Natural killer cell (primary cell): ENCODE data around the gene PARD3B. TPM values are rescaled to one million over a fixed set of nuclear protein-coding genes. Genes with fewer than 3 reads are reported as not detected.

ENCODE experiments used
- ATAC-seq, 3 donors: fragments of 150-1000 bp in 2 of 3; fragments of 200-7000 bp in 1 of 3; cut with Tn5 transposase; 1 replicate in 1 of 3; 2 replicates in 2 of 3; pipeline ENCODE4 v1.10.0; 2021; ENCODE audit warnings: mild to moderate bottlenecking in 2 of 3, moderate library complexity in 2 of 3
- DNase-seq, 2 donors: peaks; one replicate each; pipeline versions ENCODE4 v3.0.0 to v3.0.0-alpha.2; 2013 to 2021; ENCODE audit warnings: mixed read lengths in 1 of 2
- H3K27ac ChIP-seq: one replicate; pipeline ENCODE4 v1.5.1; 2013; ENCODE audit warnings: mild to moderate bottlenecking, low read length
- H3K27me3 ChIP-seq: one replicate; pipeline ENCODE4 v1.6.1; 2013; ENCODE audit warnings: low read length; ENCODE audit not compliant: control insufficient read depth, insufficient read depth
- H3K36me3 ChIP-seq: one replicate; pipeline ENCODE4 v1.6.1; 2013; ENCODE audit warnings: low read length; ENCODE audit not compliant: control insufficient read depth, insufficient read depth
- H3K4me1 ChIP-seq: one replicate; pipeline ENCODE4 v1.6.1; 2013; ENCODE audit warnings: low read length; ENCODE audit not compliant: control insufficient read depth, insufficient read depth
- H3K4me3 ChIP-seq: one replicate; pipeline ENCODE4 v1.5.1; 2013; ENCODE audit warnings: low read length
- H3K9me3 ChIP-seq: one replicate; pipeline ENCODE4 v1.6.1; 2013; ENCODE audit warnings: low read length; ENCODE audit not compliant: control insufficient read depth, insufficient read depth
- H3K27ac Mint-ChIP-seq, 2 donors: one replicate each; pipeline ENCODE4 v1.8.0; 2022; ENCODE audit warnings: mild to moderate bottlenecking in 2 of 2, mixed read lengths in 2 of 2, moderate library complexity in 1 of 2
- H3K27me3 Mint-ChIP-seq, 2 donors: one replicate each; pipeline ENCODE4 v1.8.0; 2022; ENCODE audit warnings: low read depth in 2 of 2, mixed read lengths in 2 of 2
- H3K36me3 Mint-ChIP-seq: one replicate; pipeline ENCODE4 v1.8.0; 2022; ENCODE audit warnings: mixed read lengths
- H3K4me1 Mint-ChIP-seq, 2 donors: one replicate each; pipeline ENCODE4 v1.8.0; 2022; ENCODE audit warnings: mixed read lengths in 2 of 2
- H3K4me3 Mint-ChIP-seq: one replicate; pipeline ENCODE4 v1.8.0; 2022; ENCODE audit warnings: mild to moderate bottlenecking, moderate library complexity, mixed read lengths
- H3K9me3 Mint-ChIP-seq, 2 donors: one replicate each; pipeline ENCODE4 v1.8.0; 2022; ENCODE audit warnings: mixed read lengths in 2 of 2
- WGBS: methylation state at CpG from one replicate; pipeline ENCODE4 v1.1.7; 2013; ENCODE audit warnings: missing lambda C conversion rate; ENCODE audit not compliant: insufficient coverage; 5-methylcytosine and 5-hydroxymethylcytosine counted together
- intact Hi-C: fragments of 100-400 bp; cut with micrococcal nuclease; formaldehyde crosslinking; loops from one replicate; pipeline ENCODE4 v1.14.2; 2022
- total RNA-seq, 4 donors: library from RNA; stranded (reverse); fragments of 120-200 nt in 1 of 4; gene quantifications; one replicate each; pipeline versions ENCODE4 v1.2.3 to v1.2.4, GENCODE V29; 2013 to 2022
- TF ChIP-seq, protein P1 (sequence below): fragments of 200-600 bp; IDR thresholded peaks from one replicate; pipeline ENCODE4 v1.8.0; 2022; ENCODE audit warnings: antibody characterized with exemption

The PARD3B gene
- total RNA-seq, 3 donors from 2014 or later (not counting 1 experiment from before 2014, with no cell fraction given), result 0.13 to 0.45 TPM; not detected in 1

DNA sequence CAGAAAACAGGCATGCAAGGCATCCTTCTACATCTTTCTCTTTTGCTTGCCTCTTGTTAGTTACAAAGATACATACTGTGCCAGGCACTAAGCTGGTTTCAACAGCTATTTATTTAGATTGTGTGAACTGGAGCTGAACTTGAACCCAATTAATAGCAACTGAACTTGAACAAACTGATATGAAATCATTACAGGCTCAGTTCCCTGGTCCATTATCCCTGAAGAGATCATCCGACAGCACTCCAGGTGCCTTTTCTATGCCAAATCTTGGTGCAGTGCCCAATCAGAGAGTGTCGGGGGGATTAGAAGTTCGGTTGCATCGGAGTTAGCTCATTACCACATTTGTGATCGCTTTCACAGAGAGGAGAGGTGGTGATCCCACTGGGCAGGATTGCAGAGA lies 477.6 kb downstream of the PARD3B start:
- no peak overlapping the region for H3K4me3 Mint-ChIP-seq
- Histone ChIP-seq H3K27ac (no peak overlapping the region), H3K4me1 (no peaks in the 10 kb centered on the region), H3K4me3 (no peak overlapping the region), H3K36me3 (no peaks in the 10 kb centered on the region), H3K27me3 (no peaks in the 10 kb centered on the region), H3K9me3 (no peaks in the 10 kb centered on the region)
- no peaks in the 10 kb centered on the region for H3K9me3 Mint-ChIP-seq
- no peak for ATAC-seq
- no peak overlapping the region for H3K27ac Mint-ChIP-seq
- no peaks in the 10 kb centered on the region for H3K4me1 Mint-ChIP-seq
- H3K36me3 Mint-ChIP-seq, result no peaks in the 10 kb centered on the region
- DNase-seq, result no peak
- WGBS, result over 99% methylated on average over 5 of the region's 5 CpGs
- intact Hi-C loops, result no loop called here
- TF ChIP-seq, protein P1, sequence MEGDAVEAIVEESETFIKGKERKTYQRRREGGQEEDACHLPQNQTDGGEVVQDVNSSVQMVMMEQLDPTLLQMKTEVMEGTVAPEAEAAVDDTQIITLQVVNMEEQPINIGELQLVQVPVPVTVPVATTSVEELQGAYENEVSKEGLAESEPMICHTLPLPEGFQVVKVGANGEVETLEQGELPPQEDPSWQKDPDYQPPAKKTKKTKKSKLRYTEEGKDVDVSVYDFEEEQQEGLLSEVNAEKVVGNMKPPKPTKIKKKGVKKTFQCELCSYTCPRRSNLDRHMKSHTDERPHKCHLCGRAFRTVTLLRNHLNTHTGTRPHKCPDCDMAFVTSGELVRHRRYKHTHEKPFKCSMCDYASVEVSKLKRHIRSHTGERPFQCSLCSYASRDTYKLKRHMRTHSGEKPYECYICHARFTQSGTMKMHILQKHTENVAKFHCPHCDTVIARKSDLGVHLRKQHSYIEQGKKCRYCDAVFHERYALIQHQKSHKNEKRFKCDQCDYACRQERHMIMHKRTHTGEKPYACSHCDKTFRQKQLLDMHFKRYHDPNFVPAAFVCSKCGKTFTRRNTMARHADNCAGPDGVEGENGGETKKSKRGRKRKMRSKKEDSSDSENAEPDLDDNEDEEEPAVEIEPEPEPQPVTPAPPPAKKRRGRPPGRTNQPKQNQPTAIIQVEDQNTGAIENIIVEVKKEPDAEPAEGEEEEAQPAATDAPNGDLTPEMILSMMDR, result no peak
- no peaks in the 10 kb centered on the region for H3K27me3 Mint-ChIP-seq

DNA sequence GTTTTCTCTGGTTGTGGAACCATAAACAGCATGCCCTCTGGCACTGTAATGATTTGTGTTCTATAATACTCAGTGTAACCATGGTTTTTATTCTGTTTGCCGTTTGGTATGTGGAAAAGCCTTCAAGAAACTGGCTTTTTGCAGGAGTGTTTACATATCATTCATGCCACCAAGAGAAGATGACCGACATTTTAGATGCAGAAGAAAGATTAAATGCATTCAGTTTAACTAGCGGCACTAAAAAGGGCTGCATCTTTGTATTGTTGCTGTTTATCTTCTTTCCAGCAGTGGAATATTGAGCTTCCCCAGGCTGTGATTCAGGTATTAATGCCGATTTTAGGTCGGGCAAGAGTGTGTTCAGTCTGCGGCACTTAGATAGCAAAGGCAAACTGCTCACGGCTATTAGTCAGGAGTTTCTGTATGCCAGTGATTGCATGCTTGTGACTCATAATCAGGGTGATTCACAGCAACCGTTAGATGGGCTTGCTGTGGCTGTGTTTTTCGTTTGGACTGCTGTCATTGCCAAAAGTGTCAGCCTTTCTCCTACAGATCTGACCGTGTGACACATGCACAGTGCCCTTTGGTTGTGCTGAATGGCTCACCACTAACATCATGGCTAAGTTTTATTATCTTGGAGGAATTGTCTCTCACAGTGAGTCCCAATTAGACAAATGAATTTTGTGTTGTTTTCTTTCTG lies 479.7 kb downstream of the PARD3B start:
- H3K36me3 Mint-ChIP-seq, result no peaks in the 10 kb centered on the region
- ATAC-seq (no peak), DNase-seq (no peak)
- no peak overlapping the region for H3K27ac Mint-ChIP-seq
- H3K9me3 ChIP-seq, result no peaks in the 10 kb centered on the region
- H3K27me3 Mint-ChIP-seq, result no peaks in the 10 kb centered on the region
- H3K4me3 ChIP-seq, result no peak overlapping the region
- TF ChIP-seq, protein P1, result no peak
- 85% methylated on average over 10 of the region's 10 CpGs for WGBS
- H3K4me1 Mint-ChIP-seq, result no peaks in the 10 kb centered on the region
- H3K4me1 ChIP-seq, result no peaks in the 10 kb centered on the region
- no peaks in the 10 kb centered on the region for H3K36me3 ChIP-seq
- H3K27me3 ChIP-seq, result no peaks in the 10 kb centered on the region
- H3K27ac ChIP-seq, result no peak overlapping the region
- no peak overlapping the region for H3K4me3 Mint-ChIP-seq
- intact Hi-C loops, result no loop called here
- no peaks in the 10 kb centered on the region for H3K9me3 Mint-ChIP-seq

DNA sequence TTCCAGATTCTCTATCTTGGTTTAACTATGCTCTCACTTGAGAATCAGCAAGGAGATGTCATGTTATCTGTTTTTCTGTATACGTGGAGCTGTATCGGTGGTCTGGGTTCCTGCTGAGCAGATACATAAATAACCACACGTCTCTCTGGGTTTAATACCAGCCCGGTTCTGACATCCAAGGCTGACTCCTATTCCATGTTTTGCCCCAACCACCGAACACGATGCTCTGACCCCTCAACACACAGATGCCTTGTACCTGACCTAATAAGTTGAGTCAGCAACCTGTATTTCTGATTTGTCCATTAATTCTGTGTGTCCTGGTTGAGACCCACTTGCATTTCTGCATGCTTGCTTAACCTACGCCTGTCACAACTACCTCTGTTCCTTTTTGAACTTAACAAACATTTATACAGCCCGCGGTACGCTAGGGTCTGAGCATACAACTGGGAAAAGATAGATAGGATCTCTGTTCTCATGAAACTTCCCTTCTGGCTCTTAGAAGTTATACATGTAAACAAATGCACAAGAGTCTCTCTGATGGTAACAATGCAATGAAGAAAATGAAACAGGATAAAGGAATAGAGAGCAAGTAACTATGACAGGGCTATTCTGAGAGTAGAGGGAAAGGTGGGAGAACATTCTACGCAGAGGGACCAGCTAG lies 480.4 kb downstream of the PARD3B start:
- DNase-seq (no peak), ATAC-seq (no peak)
- intact Hi-C loops, result no loop called here
- Histone ChIP-seq H3K9me3 (no peaks in the 10 kb centered on the region), H3K27me3 (no peaks in the 10 kb centered on the region), H3K4me3 (no peak overlapping the region), H3K36me3 (no peaks in the 10 kb centered on the region), H3K4me1 (no peaks in the 10 kb centered on the region), H3K27ac (no peak overlapping the region)
- TF ChIP-seq, protein P1, result no peak
- H3K36me3 Mint-ChIP-seq, result no peaks in the 10 kb centered on the region
- 77% methylated on average over 10 of the region's 11 CpGs for WGBS
- no peak overlapping the region for H3K27ac Mint-ChIP-seq
- H3K4me3 Mint-ChIP-seq, result no peak overlapping the region
- no peaks in the 10 kb centered on the region for H3K27me3 Mint-ChIP-seq
- no peaks in the 10 kb centered on the region for H3K9me3 Mint-ChIP-seq
- no peaks in the 10 kb centered on the region for H3K4me1 Mint-ChIP-seq
